Superior temporal gyrus (tissue), 1 donor: ENCODE data around the gene FPGS.
A peak's percentile ranks its signal among the peaks of the same experiment; 100 is the strongest.
"Not testable (repeated sequence)": the region's sequence is repeated elsewhere in the genome, so short reads cannot be mapped to it uniquely, and the experiment has no call there.

Experiments used
- DNase-seq: peaks from one replicate; pipeline ENCODE4 v3.0.0-alpha.2; 2016; ENCODE audit errors: extremely low spot score

The FPGS gene

DNA sequence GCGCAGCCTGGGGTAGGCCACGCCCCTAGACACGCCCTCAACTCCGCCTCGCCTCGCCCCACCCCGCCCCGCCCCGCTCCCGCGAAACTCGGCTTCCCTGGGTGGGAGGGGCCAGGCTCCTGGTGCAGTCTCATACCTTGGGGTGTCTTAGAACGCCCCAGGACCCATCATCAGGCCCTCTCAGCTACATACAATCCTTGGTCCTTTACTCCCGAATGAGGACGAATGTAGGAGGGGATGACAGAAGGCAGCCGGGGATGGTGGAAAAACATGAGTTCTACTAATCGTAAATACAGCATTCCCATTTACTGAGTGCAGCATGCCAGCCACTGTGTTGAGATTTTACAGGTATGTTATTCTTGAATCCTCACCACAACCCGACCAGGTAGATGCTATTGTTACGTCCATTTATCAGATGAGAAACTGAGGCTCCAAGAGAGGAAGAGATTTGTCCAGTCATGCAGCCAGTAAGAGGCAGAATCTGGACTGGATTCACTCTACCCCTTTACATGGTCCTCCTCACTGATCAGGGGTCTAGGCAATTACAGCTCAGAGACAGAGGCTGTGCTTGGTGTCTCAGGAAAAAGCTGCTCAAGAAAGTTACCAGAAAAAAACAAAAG lies 31.0 kb upstream of the FPGS start:
- DNase-seq: no peak

DNA sequence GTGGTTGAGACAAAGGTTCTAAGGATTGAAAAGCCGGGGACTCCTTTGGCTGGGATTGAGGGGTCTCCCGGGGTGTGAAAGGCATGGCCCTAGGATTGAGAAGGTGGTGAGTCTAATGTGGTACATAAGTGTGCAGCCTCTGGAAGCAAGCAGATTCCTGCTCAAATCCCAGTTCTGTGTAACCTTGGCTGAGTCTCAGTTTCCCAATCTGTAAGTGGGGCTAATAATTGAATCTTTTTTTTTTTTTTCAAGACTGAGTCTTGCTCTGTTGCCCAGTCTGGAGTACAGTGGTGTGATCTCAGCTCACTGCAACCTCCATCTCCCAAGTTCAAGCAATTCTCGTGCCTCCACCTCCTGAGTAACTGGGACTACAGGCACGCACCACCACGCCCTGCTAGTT lies 30.1 kb upstream of the FPGS start:
- no peak for DNase-seq

DNA sequence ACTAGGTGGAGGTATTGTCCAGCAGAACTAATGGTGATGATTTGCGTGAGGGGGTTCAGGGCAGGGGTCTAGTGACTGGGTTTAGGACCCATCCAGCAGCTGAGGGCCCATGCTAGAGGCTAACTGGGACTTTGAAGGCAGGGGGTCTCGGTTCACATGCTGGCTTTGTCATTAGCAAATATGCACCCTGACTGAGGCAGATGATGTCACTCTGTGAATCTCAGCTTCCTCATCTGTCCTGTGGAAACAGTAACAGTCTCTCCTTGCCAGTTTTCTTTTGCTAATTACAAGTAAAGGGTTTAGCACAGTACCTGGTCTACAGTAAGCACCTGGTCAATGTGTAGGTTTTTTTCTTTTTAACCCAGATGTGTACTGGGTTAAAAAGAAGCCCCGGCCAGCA lies 29.4 kb upstream of the FPGS start:
- no peak for DNase-seq

- DNase-seq: no peak
Observed at GRCh38 chr9:127773981-127774380, 28.7 kb upstream of the FPGS start.

- DNase-seq: no peak
Observed at GRCh38 chr9:127776195-127776923, 26.3 kb upstream of the FPGS start.

DNA sequence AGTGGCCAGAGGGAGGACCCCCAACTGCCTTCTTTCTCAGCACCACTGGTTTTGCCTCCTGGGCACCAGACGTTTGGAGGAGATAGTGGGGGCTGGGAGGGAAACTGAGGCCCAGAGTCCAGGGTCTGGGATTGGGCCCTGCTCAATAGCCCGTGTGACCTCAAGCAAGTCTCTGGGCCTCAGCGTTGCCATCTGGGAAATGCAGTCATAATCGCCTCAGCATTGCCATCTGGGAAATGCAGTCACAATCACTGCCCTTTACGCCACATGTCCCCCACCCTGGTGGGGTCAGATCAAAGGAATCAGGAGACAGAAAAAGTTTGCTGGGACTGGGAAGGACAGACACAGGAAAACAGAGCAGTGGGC lies 25.8 kb upstream of the FPGS start:
- no peak for DNase-seq

DNA sequence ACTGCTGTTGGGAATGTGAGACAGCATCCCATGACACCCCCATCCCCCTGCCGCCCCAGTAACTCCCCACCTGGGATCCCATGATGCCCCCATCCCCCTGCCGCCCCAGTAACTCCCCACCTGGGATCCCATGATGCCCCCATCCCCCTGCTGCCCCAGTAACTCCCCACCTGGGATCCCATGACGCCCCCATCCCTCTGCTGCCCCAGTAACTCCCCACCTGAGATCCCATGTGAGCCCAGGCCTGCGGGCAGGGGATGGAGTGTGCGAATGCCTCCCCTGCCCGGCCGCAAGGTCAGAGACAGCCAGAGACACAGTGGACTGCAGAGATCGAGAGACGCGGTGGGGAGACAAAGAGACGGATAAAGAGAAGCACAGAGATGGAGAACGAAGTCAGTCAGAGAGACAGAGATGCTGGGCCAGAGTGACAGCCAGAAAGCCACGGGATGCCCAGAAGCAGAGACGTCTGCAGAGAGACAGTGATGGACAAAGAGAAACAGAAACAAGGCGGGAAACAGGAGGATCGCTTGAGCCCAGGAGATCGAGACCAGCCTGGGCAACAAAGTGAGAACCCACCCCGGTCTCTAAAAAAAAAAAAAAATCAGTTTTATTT lies 25.2 kb upstream of the FPGS start:
- DNase-seq: no peak

DNA sequence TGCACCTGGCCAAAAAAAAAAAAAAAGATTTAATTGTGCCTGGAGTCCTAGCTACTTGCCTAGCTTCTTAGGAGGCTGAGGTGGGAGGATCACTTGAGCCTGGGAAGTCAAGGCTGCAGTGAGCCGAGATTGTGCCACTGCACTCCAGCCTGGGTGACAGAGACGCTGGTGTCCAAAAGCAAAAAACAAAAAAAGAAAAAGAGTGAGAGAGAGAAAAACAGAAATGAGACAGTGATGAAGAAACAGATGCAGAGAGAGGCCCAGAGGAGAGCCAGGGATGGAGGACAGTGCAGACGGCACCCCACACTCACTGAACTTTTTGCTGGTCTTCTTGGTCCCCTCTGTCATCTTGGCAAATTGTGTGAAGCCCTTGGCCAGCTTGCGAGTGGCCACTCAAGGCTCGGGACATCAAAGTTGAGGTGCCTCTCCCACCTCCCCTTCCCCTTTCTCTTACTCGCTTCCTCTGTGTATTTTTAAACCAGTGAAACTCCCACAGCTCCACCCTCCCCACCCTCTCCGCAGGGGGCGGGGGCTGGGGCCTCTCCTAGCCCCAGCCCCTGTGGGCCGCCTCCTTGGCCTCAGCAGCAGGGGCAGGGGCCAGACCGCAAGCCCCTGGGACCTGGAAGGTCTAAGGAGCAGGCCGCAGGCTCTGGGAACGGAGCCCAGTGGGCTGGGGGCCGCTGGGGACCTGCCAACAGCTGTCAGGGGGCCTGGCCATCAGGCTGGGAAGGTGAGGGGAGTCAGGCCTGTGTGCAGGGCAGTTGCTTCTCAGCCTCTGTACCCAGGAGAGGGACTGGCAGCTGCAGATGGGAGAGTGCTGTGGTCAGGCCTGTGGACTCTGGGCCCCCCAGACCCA lies 24.2 kb upstream of the FPGS start, which contains the start of gene SH2D3C:
SH2D3C (minus strand) TSS at position 387 of the 856 bp plus-strand sequence; CDS start at position 348, 39 bp downstream.
- no peak for DNase-seq

GRCh38 chr9:127779136-127779981 lies 23.3 kb upstream of the FPGS start:
- DNase-seq: no peak

DNA sequence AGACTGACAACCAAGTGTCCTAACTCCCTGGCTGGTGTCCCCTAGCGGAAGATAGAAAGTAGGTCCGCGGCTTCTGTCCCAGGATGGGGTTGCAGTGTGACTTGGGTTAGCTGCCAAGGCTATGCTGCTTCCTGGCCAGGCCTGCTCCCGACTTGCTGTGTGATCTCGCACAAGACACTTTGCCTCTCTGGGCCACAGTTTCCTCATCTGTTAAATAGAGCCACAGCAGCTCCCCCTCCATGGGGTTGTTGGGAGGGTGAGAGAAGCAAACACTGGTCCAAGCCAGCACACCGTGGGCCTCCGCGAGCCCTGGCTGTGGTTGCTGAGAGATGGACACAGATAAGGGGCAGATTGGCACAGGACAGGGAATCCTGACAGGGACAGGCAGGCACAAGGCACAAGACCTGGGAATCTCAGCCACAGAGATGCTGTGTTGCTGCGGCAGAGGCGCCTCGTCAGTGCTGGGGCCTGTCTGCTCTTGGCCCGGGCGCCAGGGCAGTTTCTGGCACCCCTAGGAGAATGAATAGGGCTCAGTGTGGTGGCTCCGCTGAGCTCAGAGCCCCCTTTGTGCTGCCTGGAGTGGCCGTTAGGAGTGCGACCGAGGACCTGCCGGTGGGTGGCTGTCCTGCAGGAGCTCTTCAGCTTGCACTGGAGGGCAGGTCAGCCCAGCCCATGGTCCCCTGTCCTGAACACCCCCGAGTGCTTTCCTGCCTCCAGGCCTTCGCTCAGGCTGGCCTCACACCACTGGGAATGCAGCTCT lies 22.4 kb upstream of the FPGS start:
- peak; percentile 63 for DNase-seq

DNA sequence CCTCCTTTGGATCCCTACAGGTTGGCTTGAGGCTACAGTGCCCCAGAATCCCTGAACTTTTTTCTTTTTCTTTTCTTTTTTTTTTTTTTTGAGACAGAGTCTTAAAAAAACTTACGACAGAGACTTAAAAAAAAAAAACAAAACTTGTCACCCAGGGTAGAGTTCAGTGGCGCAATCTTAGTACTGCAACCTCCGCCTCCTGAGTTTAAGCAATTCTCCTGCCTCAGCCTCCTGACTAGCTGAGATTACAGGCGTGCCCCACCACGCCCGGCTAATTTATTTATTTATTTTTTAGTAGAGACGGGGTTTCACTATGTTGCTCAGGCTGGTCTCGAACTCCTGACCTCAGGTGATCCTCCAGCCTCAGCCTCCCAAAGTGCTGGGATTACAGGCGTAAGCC lies 21.8 kb upstream of the FPGS start:
- not testable (repeated sequence) for DNase-seq

GRCh38 chr9:127781806-127782205 lies 20.9 kb upstream of the FPGS start:
- no peak for DNase-seq

GRCh38 chr9:127783111-127784008 lies 19.3 kb upstream of the FPGS start:
- no peak for DNase-seq

DNA sequence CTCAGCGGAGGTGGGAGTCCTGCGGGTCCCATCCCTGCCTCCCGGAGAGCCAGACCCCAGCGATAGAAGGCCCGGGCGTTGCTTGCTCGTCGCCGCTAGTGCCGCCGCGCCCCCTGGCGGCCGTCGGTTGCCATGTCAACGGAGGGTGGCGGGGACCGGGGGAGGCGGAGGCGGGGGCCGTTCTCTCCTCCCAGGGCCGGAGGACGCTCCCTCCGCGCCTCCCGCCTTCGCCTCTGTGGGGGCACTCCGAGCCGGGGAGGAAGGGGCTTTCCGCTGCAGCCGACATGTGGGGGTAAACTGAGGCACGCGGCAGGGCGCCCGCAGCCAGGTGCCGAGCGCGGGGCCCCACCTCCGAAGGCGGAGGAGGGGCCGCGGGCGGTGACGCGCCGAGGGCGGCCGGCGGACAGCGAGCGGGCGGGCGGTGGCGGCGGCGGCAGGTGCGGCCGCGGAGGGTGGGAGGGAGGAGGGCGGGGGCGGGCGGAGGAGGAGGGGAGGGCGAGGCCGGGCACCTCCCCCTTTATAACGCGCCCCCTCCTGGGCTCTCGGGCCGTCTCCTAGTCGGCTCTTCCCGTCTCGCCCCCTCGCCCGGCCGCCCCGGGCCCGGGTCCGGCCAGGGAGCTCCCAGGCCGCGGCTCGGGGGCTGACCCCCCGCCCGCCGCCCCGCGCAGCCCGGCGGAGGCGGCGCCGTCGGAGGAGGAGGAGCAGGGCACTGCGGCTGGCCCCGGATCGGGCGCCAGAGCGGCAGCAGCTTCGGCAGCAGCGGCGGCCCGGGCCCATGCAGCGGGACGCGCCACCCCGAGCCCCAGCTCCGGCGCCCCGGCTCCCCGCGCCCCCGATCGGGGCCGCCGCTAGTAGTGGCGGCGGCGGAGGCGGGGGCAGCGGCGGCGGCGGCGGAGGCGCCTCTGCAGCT lies 17.4 kb upstream of the FPGS start:
- peak; percentile 83 for DNase-seq

DNA sequence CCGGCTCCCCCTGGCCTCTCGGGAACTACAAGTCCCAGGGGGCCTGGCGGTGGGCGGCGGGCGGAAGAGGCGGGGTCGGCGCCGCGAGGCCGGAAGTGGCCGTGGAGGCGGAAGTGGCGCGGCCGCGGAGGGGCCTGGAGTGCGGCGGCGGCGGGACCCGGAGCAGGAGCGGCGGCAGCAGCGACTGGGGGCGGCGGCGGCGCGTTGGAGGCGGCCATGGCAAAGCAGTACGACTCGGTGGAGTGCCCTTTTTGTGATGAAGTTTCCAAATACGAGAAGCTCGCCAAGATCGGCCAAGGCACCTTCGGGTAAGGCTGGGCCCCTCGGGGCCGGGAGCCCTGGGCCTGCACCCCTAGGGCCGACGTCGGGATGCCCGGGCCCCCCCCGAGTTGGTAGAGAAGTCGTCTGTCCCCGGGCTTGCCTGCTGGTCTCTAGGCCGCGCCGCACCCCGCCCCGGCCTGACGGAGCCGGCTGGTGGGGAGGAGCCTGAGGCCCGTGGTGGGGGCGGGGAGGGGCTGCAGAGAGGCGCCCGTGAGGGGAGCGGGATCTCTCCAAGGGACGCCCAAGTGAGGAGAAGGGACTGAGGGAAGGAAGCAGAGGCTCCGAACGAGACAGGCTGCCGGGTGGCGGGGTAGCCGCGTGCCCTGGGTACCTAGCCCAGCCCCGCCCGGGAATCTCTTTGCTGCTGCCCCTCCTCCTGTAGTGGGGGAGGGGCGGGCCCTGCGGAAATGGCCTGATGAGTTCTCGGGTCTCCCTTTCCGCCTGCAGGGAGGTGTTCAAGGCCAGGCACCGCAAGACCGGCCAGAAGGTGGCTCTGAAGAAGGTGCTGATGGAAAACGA lies 16.5 kb upstream of the FPGS start, which contains the start of gene CDK9:
CDK9 (plus strand) TSS at position 102 of the 840 bp plus-strand sequence; CDS start at position 217, 115 bp downstream.
- DNase-seq: peak; percentile 83

- DNase-seq: no peak
Observed at GRCh38 chr9:127786773-127787104, 15.9 kb upstream of the FPGS start.

GRCh38 chr9:127788337-127789011 lies 14.2 kb upstream of the FPGS start:
- DNase-seq: no peak
